Activated CD4-positive, CD25-positive, alpha-beta regulatory T cell (primary cell): ENCODE data around the gene LUM.

ENCODE experiments used
- DNase-seq, 4 experiments: peaks; one replicate each; lab custom pipeline; 2025; lab: John Stamatoyannopoulos, UW

LUM gene

DNA sequence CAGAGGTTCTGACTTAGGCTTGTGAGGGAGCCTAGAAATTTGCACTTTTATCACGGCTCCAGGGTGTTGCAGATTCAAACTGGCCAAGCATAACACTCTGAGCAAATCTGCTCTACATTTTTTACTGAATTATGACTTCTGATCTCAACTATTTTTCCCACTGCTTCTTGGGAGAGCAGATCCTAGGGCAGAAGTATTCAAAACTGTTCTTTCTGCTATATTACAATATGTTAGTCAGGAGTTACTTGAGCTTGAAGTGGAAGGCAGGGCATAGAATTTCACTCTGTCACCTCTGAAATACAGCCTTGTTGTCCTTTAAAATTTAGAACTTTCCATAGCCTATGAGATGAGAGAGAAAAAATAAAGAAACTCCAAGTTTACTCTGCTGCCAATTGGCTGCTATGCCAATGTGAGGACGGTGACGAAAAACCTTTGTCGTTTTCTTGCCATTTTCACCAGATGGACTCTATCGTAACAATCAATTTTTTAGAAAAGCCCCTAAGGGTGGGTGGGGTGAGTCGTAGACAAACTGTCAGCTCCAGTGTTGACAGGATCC is 37.1 kb downstream of the LUM start:
- DNase-seq: no peak

DNA sequence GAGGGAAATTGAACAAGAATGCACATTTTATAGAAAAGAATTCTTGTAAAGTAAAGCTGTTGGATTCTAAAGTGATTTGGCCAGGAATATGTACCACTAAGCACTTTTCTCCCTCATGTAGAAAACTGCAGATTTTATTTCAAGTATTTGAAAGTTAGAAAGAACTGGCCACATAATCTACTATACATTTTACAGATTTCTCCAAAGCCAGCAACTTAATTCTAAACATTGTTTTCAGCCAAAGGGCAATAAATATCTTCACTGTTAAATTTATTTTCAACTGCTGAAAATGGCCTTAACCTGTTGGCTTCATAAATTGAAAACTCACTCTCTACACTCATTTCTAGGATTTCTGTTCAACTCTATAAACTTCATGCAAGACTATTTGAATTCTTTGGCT is 37.9 kb downstream of the LUM start:
- DNase-seq: no peak

DNA sequence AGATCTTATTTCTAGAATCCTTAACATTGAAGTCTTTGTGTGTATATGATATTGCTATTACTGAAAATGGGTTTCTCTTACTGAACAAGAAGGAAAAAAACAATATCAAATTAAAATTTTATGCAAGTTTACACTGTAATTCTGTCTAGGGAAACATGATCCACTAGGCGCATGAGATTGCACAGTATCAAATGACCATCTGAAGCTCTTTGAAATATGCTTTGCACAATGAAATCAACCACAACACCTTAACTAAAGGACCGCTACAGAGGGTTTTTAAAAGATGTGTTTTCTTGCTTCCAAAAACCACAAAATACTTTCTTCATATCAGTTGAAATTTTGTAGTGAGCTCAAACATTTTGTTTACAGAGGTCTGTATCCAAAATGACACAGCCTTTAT is 38.4 kb downstream of the LUM start:
- DNase-seq: no peak

DNA sequence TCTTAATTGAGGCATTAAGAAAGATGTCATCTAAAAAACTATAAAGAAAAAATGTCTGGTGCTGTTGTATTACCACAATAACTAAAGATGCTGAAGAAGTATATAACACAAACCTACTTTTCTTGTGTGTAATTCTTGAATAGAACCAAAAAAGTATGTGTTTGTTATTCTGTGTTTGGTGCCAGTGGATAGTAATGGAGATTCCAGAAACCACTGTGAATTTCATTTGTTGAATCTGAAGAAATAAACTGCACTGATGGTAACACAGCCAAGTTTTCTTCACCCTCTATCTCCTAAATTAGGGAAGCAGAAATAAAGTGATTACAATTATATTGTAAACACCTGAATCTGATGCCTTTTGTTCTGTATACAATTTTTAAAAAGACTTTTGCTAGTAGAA is 40.4 kb downstream of the LUM start:
- no peak for DNase-seq

DNA sequence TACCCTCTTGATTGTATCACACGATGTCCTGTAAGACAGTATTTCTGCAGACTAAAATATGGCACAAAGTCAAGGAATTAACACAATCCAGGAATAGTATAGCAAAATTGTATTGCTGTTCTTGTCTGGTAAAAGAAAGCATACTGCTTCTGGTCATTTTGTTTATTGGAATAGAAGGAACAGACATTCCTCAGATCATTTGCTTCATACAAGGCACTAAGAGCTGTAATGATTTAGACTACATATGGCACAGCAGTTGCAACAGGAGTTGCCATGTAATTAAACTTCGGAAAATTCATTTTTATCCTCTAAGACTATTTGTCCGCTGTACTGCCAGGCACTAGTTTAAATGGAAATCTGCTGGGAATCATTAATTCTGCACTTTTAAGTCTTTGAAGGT is 45.9 kb downstream of the LUM start:
- DNase-seq: no peak

DNA sequence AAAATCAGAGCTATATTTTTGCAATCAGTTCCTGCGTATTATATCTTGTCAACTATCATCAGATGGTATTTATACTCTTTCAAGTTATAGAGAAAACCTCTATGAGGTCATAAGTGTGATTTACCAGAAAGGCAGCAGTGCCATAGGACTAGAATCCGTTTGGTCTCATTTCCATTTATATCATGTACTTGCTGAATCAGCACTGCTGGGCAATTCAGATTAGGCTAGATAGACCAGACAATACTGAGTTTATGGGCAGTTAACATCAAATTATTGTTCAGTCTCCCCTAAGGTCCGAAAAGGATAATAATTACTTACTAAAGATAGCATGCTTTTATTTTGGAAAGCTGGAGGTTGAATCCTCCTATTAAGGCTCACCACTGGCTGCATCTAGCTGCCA is 46.7 kb downstream of the LUM start:
- no peak for DNase-seq

DNA sequence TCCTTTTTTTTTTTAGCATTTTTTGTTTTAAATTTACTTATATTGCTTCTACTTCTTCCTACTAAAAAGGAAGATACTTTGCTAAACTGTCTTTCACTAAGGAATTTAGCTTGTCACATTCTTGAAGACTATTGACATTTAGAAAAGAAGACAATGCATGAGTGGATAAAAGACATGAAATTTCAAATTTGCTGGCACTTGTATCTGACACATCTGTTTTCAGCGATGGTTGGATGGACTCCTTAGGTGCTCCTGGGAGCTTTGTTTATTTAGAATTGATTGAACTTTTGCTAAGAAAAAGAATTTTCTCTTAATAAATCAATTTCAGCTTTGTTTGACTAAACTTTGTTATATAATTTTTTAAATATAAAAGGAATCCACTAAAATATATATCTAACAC is 50.2 kb downstream of the LUM start:
- DNase-seq: no peak

DNA sequence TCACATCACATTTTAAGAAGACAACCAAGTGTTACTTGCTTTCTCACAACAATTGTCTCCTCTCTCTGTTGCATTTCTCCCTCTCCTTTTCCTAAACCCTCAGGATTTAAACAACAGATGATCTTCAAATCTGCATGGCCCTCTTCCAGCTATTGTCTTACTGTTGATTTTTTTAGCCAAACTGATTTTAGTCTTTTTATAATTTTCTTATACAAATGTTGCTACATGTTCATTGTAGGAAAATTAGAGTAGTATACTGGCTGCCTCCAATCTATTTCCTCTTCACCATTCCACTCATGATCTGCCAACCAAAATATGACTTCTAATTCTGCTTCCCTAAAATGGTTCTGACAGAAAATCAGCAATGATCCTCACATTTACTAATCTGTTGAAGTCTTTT is 52.1 kb downstream of the LUM start:
- DNase-seq: no peak

DNA sequence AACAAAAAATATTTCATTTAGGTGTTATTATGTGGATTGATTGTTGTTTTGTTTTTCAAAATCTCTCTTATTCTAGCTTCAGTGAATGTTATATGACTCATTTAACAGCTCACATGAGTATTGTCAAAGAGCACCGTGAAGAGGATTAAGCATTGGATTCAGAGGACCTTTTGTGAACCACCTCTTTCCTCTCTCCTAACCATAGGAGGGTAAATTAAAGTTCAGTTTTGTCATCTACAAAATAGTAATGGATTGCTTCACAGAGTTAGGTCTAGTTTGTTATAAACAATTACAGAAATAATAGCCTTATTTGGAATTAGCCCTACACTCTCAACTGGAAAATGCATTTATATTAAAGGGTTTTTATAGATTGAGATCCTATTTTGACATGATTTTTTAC is 52.5 kb downstream of the LUM start:
- no peak for DNase-seq

DNA sequence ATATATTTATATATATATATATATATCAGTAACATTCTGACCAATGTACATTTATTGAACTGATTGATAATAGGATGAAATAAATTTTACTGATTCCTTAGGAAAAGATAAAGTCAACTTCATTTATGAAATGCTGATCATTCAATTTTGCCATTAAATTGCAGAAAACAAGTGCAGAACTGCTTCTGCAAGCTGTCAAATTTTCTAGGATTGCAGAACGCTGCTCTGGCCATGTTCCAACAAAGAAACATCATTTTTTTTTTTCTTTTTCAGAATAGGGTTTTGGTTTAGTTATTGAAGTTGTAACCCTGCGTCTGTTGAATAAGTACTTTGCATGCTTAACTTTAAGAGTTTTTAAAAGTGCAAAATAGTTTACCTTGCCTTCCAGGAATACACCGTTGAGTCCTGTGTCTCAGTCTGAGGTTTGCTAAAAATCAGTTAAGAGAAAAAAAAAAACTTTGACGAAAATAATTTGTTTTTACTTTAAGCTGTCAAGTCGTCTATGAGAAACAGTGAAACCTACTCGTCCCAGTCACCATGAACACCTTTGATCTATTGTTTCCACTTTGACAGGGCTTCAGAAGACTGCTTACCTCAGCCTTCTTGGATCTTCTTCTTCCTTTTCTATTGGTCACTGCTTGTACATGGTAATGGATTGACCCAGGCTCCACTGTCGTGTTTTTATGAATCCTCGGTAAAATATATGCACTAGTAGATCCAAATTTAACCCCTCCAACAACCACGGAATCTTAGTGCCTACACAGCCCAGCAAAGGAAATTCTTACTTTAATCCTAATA is 53.7 kb downstream of the LUM start, which contains the start of gene KERA:
Gene KERA (minus strand): TSS at position 657 of the 798 bp plus-strand sequence. CDS start 1,743 bp downstream, outside the sequence.
- DNase-seq: no peak

DNA sequence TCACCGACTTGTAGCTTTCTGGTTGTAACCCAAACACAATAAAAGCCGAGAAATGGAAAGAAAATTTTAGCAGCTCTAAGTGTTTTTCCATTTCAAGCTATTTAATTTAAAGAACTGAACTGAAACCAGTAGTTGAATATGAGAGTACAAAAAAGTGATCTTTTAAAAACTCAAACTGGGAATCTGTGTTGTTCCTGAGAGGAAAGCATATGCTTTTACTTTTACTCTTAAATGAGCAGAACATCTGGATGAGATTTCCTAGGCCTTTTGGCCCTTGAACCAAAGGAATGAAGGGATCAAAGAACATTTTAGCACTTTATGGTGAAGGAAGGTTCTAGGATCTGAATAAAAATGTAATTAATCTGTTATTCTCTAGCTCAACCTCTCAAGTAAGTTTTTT is 54.8 kb downstream of the LUM start:
- DNase-seq: no peak

DNA sequence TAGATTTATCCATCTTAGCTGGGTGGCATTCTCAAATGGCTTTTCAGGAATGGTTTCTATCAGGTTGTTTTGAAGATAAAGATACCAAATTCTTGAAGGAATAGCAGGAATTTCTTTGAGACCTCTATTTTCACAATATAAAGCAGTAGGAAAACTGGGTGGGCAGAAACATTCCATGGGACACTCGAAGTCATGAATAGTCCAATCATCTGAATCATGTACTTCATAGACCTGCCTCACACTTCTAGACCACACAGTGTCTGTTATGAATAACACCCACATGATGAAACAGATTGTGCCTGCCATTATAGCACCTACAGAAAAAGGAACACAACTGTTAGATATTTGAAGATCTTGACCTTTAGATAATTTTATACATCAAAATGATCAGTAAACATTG is 55.3 kb downstream of the LUM start:
- DNase-seq: no peak

DNA sequence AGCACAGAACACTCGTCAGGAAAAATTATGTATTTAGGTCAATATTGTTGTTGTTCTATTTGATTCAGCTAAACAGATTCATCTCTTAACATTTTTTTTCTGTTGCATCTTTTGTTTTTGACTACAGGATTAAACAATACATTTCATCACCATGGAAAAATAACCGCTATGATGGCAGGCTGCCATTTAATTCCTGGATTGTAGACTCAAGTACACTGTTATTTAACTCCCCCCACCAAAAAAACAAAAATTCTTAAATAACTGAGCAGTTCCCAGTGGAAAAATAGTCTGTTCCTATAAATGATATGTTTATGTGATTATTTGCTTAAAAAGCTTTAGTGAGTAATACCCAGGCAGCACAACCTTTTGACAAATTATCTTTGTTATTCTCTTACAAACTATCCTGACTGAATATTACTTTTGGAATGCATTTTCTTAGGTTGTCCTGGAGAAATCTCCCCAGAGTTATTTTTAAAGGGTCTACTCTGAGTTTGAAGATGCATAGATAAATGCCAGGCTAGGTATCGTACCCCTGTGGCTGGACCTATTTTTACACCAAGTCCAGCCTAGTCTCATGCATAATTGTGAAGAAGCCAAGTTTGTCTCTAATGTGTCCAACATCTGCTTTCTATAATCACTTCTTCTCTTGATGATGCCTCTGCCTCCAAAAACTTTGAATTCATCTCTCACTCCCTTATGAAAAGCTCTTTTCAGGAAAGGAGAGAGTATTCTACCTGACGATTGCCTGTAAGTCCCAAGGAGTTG is 57.2 kb downstream of the LUM start:
- DNase-seq: no peak
